ENCODE measurements around the gene HM13. TPM values are rescaled to one million over a fixed set of nuclear protein-coding genes. Genes with fewer than 3 reads are reported as not detected.

HM13 gene
- total RNA-seq, 1 experiment from 2014 or later: 272 TPM

- Histone ChIP-seq H3K9me2 (ENCODE audit: insufficient read depth) (no peaks in the 10 kb centered on the region), H3K9me3 (ENCODE audit: insufficient read depth, low read depth) (no peaks in the 10 kb centered on the region), H3K27me3 (ENCODE audit: insufficient read depth, low read depth) (no peaks in the 10 kb centered on the region), H3K4me1 (replicated peaks; ENCODE audit: insufficient read depth) (peaks cover 73% of the 10 kb centered on the region), H3F3A (ENCODE audit: insufficient read depth, low read depth) (peaks cover 62% of the 10 kb centered on the region), H4K20me1 (ENCODE audit: insufficient read depth) (no peaks in the 10 kb centered on the region), H3K36me3 (ENCODE audit: low read depth) (peaks cover 15% of the 10 kb centered on the region; the same call in 1 of the 2 replicates), H3K79me2 (ENCODE audit: low read depth) (peaks cover 10% of the 10 kb centered on the region; the same call in 1 of the 2 replicates), H3K27ac (peak overlapping the region; percentile 45), H2AFZ (no peak overlapping the region), H3K4me3 (no peak overlapping the region), H3K4me2 (no peak overlapping the region)
- no peak for DNase-seq
- BruUV-seq (replicated peaks): no TSS peak
- no peak for TF ChIP-seq CTCF (conservative IDR thresholded peaks at IDR 0.05)
- TF ChIP-seq EZH2 (IDR thresholded peaks at IDR 0.05; ENCODE audit: low read depth): no peak
- ChIA-PET CTCF (interaction anchor here (0.6 to 18.7 kb wide), 3 partner anchors 14 to 40 kb away, joined by 3 to 407 read pairs (median 4); no protein-coding TSS in a partner anchor), POLR2A (ENCODE audit: unreplicated experiment) (interaction anchor here (1.5 kb wide), 1 partner anchor 35 kb away, joined by 15 read pairs; the partner anchor contains the start of gene ID1)
- intact Hi-C loops (cut with micrococcal nuclease; ENCODE audit: unreplicated experiment): no loop called here
Observed at GRCh38 chr20:31570021-31570463, 55.8 kb downstream of the HM13 start.

GRCh38 chr20:31570735-31571617 is 56.7 kb downstream of the HM13 start:
- Histone ChIP-seq H3K79me2 (ENCODE audit: low read depth) (peaks cover 10% of the 10 kb centered on the region; the same call in 1 of the 2 replicates), H3K27me3 (ENCODE audit: insufficient read depth, low read depth) (no peaks in the 10 kb centered on the region), H4K20me1 (ENCODE audit: insufficient read depth) (no peaks in the 10 kb centered on the region), H3F3A (ENCODE audit: insufficient read depth, low read depth) (peaks cover 53% of the 10 kb centered on the region), H2AFZ (no peak overlapping the region), H3K4me1 (replicated peaks; ENCODE audit: insufficient read depth) (peaks cover 64% of the 10 kb centered on the region), H3K4me3 (no peak overlapping the region), H3K9me2 (ENCODE audit: insufficient read depth) (no peaks in the 10 kb centered on the region), H3K27ac (peak overlapping the region; percentile 96; the same call in 1 of the 2 replicates), H3K36me3 (ENCODE audit: low read depth) (peaks cover 15% of the 10 kb centered on the region; the same call in 1 of the 2 replicates), H3K4me2 (no peak overlapping the region), H3K9me3 (ENCODE audit: insufficient read depth, low read depth) (no peaks in the 10 kb centered on the region)
- CTCF ChIA-PET: interaction anchor here (0.5 to 18.7 kb wide), 3 partner anchors 17 to 39 kb away, joined by 4 to 407 read pairs (median 4); no protein-coding TSS in a partner anchor
- intact Hi-C loops (cut with micrococcal nuclease; ENCODE audit: unreplicated experiment): no loop called here
- peak in 1 of 2 experiments; percentile 55 for DNase-seq
- no TSS peak for BruUV-seq (replicated peaks)
- POLR2A ChIA-PET (ENCODE audit: unreplicated experiment): interaction anchor here (0.5 to 1.5 kb wide), 2 partner anchors 25 to 34 kb away, joined by 3 to 15 read pairs; partner anchors contain the start of gene ID1
- TF ChIP-seq EZH2 (IDR thresholded peaks at IDR 0.05; ENCODE audit: low read depth): no peak
- no peak for TF ChIP-seq CTCF (conservative IDR thresholded peaks at IDR 0.05)

- Histone ChIP-seq H3K79me2 (ENCODE audit: low read depth) (peaks cover 10% of the 10 kb centered on the region; the same call in 1 of the 2 replicates), H3F3A (ENCODE audit: insufficient read depth, low read depth) (peaks cover 43% of the 10 kb centered on the region), H2AFZ (no peak overlapping the region), H3K9me3 (ENCODE audit: insufficient read depth, low read depth) (no peaks in the 10 kb centered on the region), H3K4me3 (peak overlapping the region; percentile 35; the same call in 1 of the 2 replicates), H3K36me3 (ENCODE audit: low read depth) (peaks cover 15% of the 10 kb centered on the region; the same call in 1 of the 2 replicates), H3K4me2 (peak overlapping the region; percentile 71), H3K27ac (peak overlapping the region; percentile 96), H3K9me2 (ENCODE audit: insufficient read depth) (no peaks in the 10 kb centered on the region), H3K4me1 (replicated peaks; ENCODE audit: insufficient read depth) (peaks cover 53% of the 10 kb centered on the region), H4K20me1 (ENCODE audit: insufficient read depth) (no peaks in the 10 kb centered on the region), H3K27me3 (ENCODE audit: insufficient read depth, low read depth) (no peaks in the 10 kb centered on the region)
- ChIA-PET CTCF (interaction anchor here (0.7 to 18.7 kb wide), 2 partner anchors 10 to 38 kb away, joined by 5 to 407 read pairs; no protein-coding TSS in a partner anchor), POLR2A (ENCODE audit: unreplicated experiment) (interaction anchor here (0.9 to 1.7 kb wide), 6 partner anchors 21 to 151 kb away, joined by 4 to 82 read pairs (median 22); no protein-coding TSS in a partner anchor)
- intact Hi-C loops (cut with micrococcal nuclease; ENCODE audit: unreplicated experiment): loop anchor here (1.0 kb wide), 1 partner anchor 38 kb away; no protein-coding TSS in a partner anchor
- TF ChIP-seq CTCF (conservative IDR thresholded peaks at IDR 0.05): no peak
- TF ChIP-seq EZH2 (IDR thresholded peaks at IDR 0.05; ENCODE audit: low read depth): no peak
- no peak for DNase-seq
- BruUV-seq (replicated peaks): TSS peak; percentile 84
Observed at GRCh38 chr20:31572042-31572700, 57.9 kb downstream of the HM13 start.

All from PC-9 (cell line).